Activated B cell treated with CpG ODN at 0.5 μM for 24 hours (primary cell): Measurements from ENCODE around the gene FZD8. TPM values are rescaled to one million over a fixed set of nuclear protein-coding genes. Genes with fewer than 3 reads are reported as not detected.

Experiments used
- ATAC-seq: fragments of 200-7000 bp; cut with Tn5 transposase; one replicate; pipeline ENCODE4 v1.10.0; 2021; ENCODE audit warnings: low read depth, mild to moderate bottlenecking, moderate library complexity
- CTCF ChIA-PET: fragments of 350-600 bp; sonication (Branson Sonifier 250); formaldehyde crosslinking; loops from one replicate; lab custom pipeline; 2021; ENCODE audit warnings: antibody characterized with exemption; lab: Charles Lee
- POLR2A ChIA-PET: fragments of 350-600 bp; sonication (Branson Sonifier 250); formaldehyde crosslinking; loops from one replicate; lab custom pipeline; 2021; ENCODE audit warnings: antibody characterized with exemption; lab: Charles Lee
- DNase-seq: peaks from one replicate; pipeline ENCODE4 v3.0.0; 2022
- H3K27ac Mint-ChIP-seq: one replicate; pipeline ENCODE4 v1.8.0; 2020; ENCODE audit warnings: mixed read lengths
- H3K27me3 Mint-ChIP-seq: one replicate; pipeline ENCODE4 v1.8.0; 2021; ENCODE audit warnings: mixed read lengths
- H3K36me3 Mint-ChIP-seq: one replicate; pipeline ENCODE4 v1.8.0; 2021; ENCODE audit warnings: low read depth, mixed read lengths
- H3K4me1 Mint-ChIP-seq: one replicate; pipeline ENCODE4 v1.8.0; 2021; ENCODE audit warnings: mixed read lengths
- H3K4me3 Mint-ChIP-seq: one replicate; pipeline ENCODE4 v1.8.0; 2020; ENCODE audit warnings: mild to moderate bottlenecking, mixed read lengths
- H3K9me3 Mint-ChIP-seq: one replicate; pipeline ENCODE4 v1.8.0; 2020; ENCODE audit warnings: mixed read lengths
- CTCF ChIP-seq: fragments of 200-600 bp; IDR thresholded peaks from one replicate; pipeline ENCODE4 v1.8.0; 2022; ENCODE audit warnings: antibody characterized with exemption, mild to moderate bottlenecking
- intact Hi-C: fragments of 100-400 bp; cut with micrococcal nuclease; formaldehyde crosslinking; loops from one replicate; pipeline ENCODE4 v1.15.1; 2024
- total RNA-seq: library from RNA; stranded (reverse); gene quantifications from 2 replicates; pipeline ENCODE4 v1.2.3, GENCODE V29; 2022

The FZD8 gene
- total RNA-seq, 1 donor from 2014 or later = 0.22 TPM

GRCh38 chr10:35635576-35635975 lies 6.5 kb downstream of the FZD8 start:
- Mint-ChIP-seq H3K27me3 (peaks cover 36% of the 10 kb centered on the region), H3K4me1 (peaks cover 9% of the 10 kb centered on the region), H3K4me3 (no peak overlapping the region), H3K36me3 (no peaks in the 10 kb centered on the region), H3K27ac (no peak overlapping the region), H3K9me3 (no peaks in the 10 kb centered on the region)
- ChIA-PET POLR2A (no interaction called here), CTCF (interaction anchor here (1.0 to 4.9 kb wide), 8 partner anchors 9 to 1250 kb away, joined by 3 to 35 read pairs (median 6); no protein-coding TSS in a partner anchor)
- TF ChIP-seq CTCF = no peak
- ATAC-seq (peak; percentile 66), DNase-seq (no peak)
- intact Hi-C loops = loop anchor here (1.0 to 10.0 kb wide), 7 partner anchors 146 to 1862 kb away; no protein-coding TSS in a partner anchor

GRCh38 chr10:35633006-35633980 lies 8.8 kb downstream of the FZD8 start:
- ATAC-seq = no peak
- Mint-ChIP-seq H3K4me1 (no peaks in the 10 kb centered on the region), H3K27ac (no peak overlapping the region), H3K4me3 (no peak overlapping the region), H3K9me3 (no peaks in the 10 kb centered on the region), H3K36me3 (no peaks in the 10 kb centered on the region), H3K27me3 (peaks cover 34% of the 10 kb centered on the region)
- POLR2A ChIA-PET = no interaction called here
- intact Hi-C loops = loop anchor here (10.0 kb wide), 1 partner anchor 388 kb away; no protein-coding TSS in a partner anchor
- CTCF ChIA-PET = interaction anchor here (0.7 to 4.9 kb wide), 4 partner anchors 20 to 1247 kb away, joined by 3 to 35 read pairs (median 3); no protein-coding TSS in a partner anchor
- no peak for DNase-seq
- no peak for TF ChIP-seq CTCF

- TF ChIP-seq CTCF = no peak
- ATAC-seq (no peak), DNase-seq (no peak)
- intact Hi-C loops = loop anchor here (10.0 kb wide), 1 partner anchor 387 kb away; no protein-coding TSS in a partner anchor
- no peaks in the 10 kb centered on the region for H3K36me3 Mint-ChIP-seq
- no peaks in the 10 kb centered on the region for H3K4me1 Mint-ChIP-seq
- H3K27ac Mint-ChIP-seq = no peak overlapping the region
- ChIA-PET POLR2A (no interaction called here), CTCF (interaction anchor here (1.0 kb wide), 1 partner anchor 1249 kb away, joined by 3 read pairs; no protein-coding TSS in a partner anchor)
- H3K4me3 Mint-ChIP-seq = no peak overlapping the region
- H3K9me3 Mint-ChIP-seq = no peaks in the 10 kb centered on the region
- peaks cover 27% of the 10 kb centered on the region for H3K27me3 Mint-ChIP-seq
Observed at GRCh38 chr10:35632027-35632426, 10.1 kb downstream of the FZD8 start.

GRCh38 chr10:35631404-35631803 lies 10.7 kb downstream of the FZD8 start:
- H3K27ac Mint-ChIP-seq = no peak overlapping the region
- DNase-seq (no peak), ATAC-seq (no peak)
- H3K4me1 Mint-ChIP-seq = no peaks in the 10 kb centered on the region
- CTCF ChIA-PET = no interaction called here
- H3K4me3 Mint-ChIP-seq = no peak overlapping the region
- H3K9me3 Mint-ChIP-seq = no peaks in the 10 kb centered on the region
- no peaks in the 10 kb centered on the region for H3K36me3 Mint-ChIP-seq
- H3K27me3 Mint-ChIP-seq = peaks cover 27% of the 10 kb centered on the region
- intact Hi-C loops = loop anchor here (10.0 kb wide), 1 partner anchor 387 kb away; no protein-coding TSS in a partner anchor
- POLR2A ChIA-PET = no interaction called here
- TF ChIP-seq CTCF = no peak

- H3K27me3 Mint-ChIP-seq = peaks cover 27% of the 10 kb centered on the region
- DNase-seq (no peak), ATAC-seq (no peak)
- no peaks in the 10 kb centered on the region for H3K36me3 Mint-ChIP-seq
- no peak overlapping the region for H3K4me3 Mint-ChIP-seq
- intact Hi-C loops = no loop called here
- CTCF ChIA-PET = no interaction called here
- H3K27ac Mint-ChIP-seq = no peak overlapping the region
- H3K9me3 Mint-ChIP-seq = no peaks in the 10 kb centered on the region
- no peak for TF ChIP-seq CTCF
- POLR2A ChIA-PET = no interaction called here
- no peaks in the 10 kb centered on the region for H3K4me1 Mint-ChIP-seq
Observed at GRCh38 chr10:35626971-35627507, 15.1 kb downstream of the FZD8 start.
